MCF 10A (cell line): ENCODE measurements around the gene MED1. TPM values are rescaled to one million over a fixed set of nuclear protein-coding genes. Genes with fewer than 3 reads are reported as not detected.
"Not testable (repeated sequence)": the region's sequence is repeated elsewhere in the genome, so short reads cannot be mapped to it uniquely, and the experiment has no call there.

ENCODE experiments used
- BruUV-seq: library from RNA; stranded (reverse); fragments of 400-500 nt; replicated peaks from 2 replicates; lab custom pipeline; 2021; lab: Mats Ljungman, UMichigan
- CTCF ChIA-PET: fragments of 300-600 bp; sonication (Branson Sonifier 250); formaldehyde crosslinking; extraction: SDS; loops from one replicate; lab custom pipeline; 2021; ENCODE audit warnings: antibody characterized with exemption, inconsistent platforms; lab: Yijun Ruan, JAX
- POLR2A ChIA-PET: fragments of 300-600, 350-650 bp; sonication (Branson Sonifier 250); formaldehyde crosslinking; extraction: SDS; loops from one replicate; lab custom pipeline; 2020; ENCODE audit warnings: antibody characterized with exemption, inconsistent platforms; lab: Yijun Ruan, JAX
- DNase-seq: peaks from one replicate; pipeline ENCODE4 v3.0.0-alpha.2; 2018; ENCODE audit not compliant: unreplicated experiment
- H3K27ac Mint-ChIP-seq: one replicate; pipeline ENCODE4 v1.8.0; 2022; ENCODE audit warnings: mild to moderate bottlenecking, low read depth, mixed read lengths; ENCODE audit not compliant: unreplicated experiment
- H3K27me3 Mint-ChIP-seq: one replicate; pipeline ENCODE4 v1.8.0; 2022; ENCODE audit warnings: mixed read lengths; ENCODE audit not compliant: insufficient read depth, unreplicated experiment
- H3K36me3 Mint-ChIP-seq: one replicate; pipeline ENCODE4 v1.8.0; 2022; ENCODE audit warnings: mild to moderate bottlenecking, moderate library complexity, mixed read lengths; ENCODE audit not compliant: insufficient read depth, unreplicated experiment
- H3K4me1 Mint-ChIP-seq: one replicate; pipeline ENCODE4 v1.8.0; 2022; ENCODE audit warnings: mixed read lengths; ENCODE audit not compliant: insufficient read depth, unreplicated experiment
- H3K4me3 Mint-ChIP-seq: one replicate; pipeline ENCODE4 v1.8.0; 2022; ENCODE audit warnings: mild to moderate bottlenecking, moderate library complexity, mixed read lengths; ENCODE audit not compliant: unreplicated experiment
- H3K9me3 Mint-ChIP-seq: one replicate; pipeline ENCODE4 v1.8.0; 2022; ENCODE audit warnings: mixed read lengths; ENCODE audit not compliant: unreplicated experiment
- intact Hi-C: fragments of 100-400 bp; cut with micrococcal nuclease; formaldehyde crosslinking; loops from 2 replicates; pipeline ENCODE4 v1.14.1; 2022
- total RNA-seq: library from RNA; stranded (reverse); gene quantifications from 2 replicates; pipeline ENCODE4 v1.2.3, GENCODE V29; 2022
- TF ChIP-seq, protein P1 (sequence below): fragments of 200-600 bp; IDR thresholded peaks from one replicate; pipeline ENCODE4 v1.8.0; 2022; ENCODE audit warnings: antibody characterized with exemption, mild to moderate bottlenecking; ENCODE audit not compliant: unreplicated experiment

The MED1 gene
- total RNA-seq, 1 experiment from 2014 or later = 59.0 TPM

GRCh38 chr17:39447561-39447960 lies 3.5 kb downstream of the MED1 start:
- DNase-seq = no peak
- H3K27me3 Mint-ChIP-seq = no peaks in the 10 kb centered on the region
- no peaks in the 10 kb centered on the region for H3K4me1 Mint-ChIP-seq
- H3K36me3 Mint-ChIP-seq = peaks cover 80% of the 10 kb centered on the region
- ChIA-PET CTCF (interaction anchor here (0.6 to 1.2 kb wide), 5 partner anchors 15 to 125 kb away, joined by 3 to 4 read pairs (median 3); no protein-coding TSS in a partner anchor), POLR2A (interaction anchor here (1.8 kb wide), 1 partner anchor 14 kb away, joined by 6 read pairs; the partner anchor contains the start of gene CDK12)
- TF ChIP-seq, protein P1, sequence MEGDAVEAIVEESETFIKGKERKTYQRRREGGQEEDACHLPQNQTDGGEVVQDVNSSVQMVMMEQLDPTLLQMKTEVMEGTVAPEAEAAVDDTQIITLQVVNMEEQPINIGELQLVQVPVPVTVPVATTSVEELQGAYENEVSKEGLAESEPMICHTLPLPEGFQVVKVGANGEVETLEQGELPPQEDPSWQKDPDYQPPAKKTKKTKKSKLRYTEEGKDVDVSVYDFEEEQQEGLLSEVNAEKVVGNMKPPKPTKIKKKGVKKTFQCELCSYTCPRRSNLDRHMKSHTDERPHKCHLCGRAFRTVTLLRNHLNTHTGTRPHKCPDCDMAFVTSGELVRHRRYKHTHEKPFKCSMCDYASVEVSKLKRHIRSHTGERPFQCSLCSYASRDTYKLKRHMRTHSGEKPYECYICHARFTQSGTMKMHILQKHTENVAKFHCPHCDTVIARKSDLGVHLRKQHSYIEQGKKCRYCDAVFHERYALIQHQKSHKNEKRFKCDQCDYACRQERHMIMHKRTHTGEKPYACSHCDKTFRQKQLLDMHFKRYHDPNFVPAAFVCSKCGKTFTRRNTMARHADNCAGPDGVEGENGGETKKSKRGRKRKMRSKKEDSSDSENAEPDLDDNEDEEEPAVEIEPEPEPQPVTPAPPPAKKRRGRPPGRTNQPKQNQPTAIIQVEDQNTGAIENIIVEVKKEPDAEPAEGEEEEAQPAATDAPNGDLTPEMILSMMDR = no peak
- no peak overlapping the region for H3K4me3 Mint-ChIP-seq
- BruUV-seq = no TSS peak
- H3K9me3 Mint-ChIP-seq = no peaks in the 10 kb centered on the region
- intact Hi-C loops = no loop called here
- H3K27ac Mint-ChIP-seq = no peak overlapping the region

DNA sequence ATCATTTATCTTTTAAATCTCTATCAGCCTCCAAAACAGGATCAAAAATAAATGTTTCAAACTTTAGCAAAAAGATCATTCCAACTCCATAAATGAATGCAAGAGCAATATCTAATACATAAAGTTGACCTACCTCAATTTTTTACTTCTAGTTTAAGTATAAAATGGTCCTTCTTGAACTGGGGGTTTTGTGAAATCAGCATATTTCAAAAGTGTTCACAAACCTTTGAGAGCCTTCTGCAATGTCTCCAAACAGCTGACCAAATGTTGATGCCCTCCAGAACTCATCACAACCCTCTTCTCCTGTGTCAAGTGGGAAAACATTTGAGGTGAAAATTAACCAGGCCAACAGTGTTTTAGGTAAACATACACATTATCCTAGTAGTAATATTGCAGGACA lies 7.7 kb downstream of the MED1 start:
- DNase-seq = no peak
- ChIA-PET CTCF (no interaction called here), POLR2A (no interaction called here)
- Mint-ChIP-seq H3K4me3 (no peak overlapping the region), H3K27ac (no peak overlapping the region), H3K4me1 (no peaks in the 10 kb centered on the region), H3K36me3 (peaks cover 100% of the 10 kb centered on the region), H3K27me3 (no peaks in the 10 kb centered on the region), H3K9me3 (no peaks in the 10 kb centered on the region)
- intact Hi-C loops = no loop called here
- no TSS peak for BruUV-seq
- TF ChIP-seq, protein P1 = no peak

DNA sequence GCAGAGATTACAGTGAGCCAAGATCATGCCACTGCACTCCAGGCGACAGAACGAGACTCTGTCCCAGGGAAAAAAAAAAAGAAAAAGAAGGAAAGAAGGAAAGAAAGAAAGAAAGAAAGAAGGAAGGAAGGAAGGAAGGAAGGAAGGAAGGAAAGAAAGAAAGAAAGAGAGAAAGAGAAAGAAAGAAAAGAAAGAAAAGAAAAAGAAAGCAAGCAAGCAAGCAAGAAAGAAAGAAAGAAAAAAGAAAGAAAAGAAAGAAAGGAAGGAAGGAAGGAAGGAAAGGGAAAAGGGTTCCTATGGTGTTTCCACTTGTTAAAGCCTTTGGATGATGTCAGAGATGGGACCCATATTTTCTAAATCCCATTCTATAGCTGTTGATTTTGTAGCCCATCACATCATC lies 11.2 kb downstream of the MED1 start:
- POLR2A ChIA-PET = interaction anchor here (2.0 to 2.4 kb wide), 2 partner anchors 11 to 21 kb away, joined by 8 to 9 read pairs; partner anchors contain the start of genes CDK12 and MED1
- DNase-seq, H3K27me3 Mint-ChIP-seq, intact Hi-C loops, BruUV-seq, CTCF ChIA-PET, H3K9me3 Mint-ChIP-seq, H3K4me3 Mint-ChIP-seq, H3K4me1 Mint-ChIP-seq, H3K27ac Mint-ChIP-seq: not testable (repeated sequence)
- H3K36me3 Mint-ChIP-seq = peaks cover 99% of the 10 kb centered on the region

GRCh38 chr17:39429600-39429999 lies 21.5 kb downstream of the MED1 start:
- Mint-ChIP-seq H3K27me3 (no peaks in the 10 kb centered on the region), H3K27ac (no peak overlapping the region), H3K4me3 (no peak overlapping the region), H3K36me3 (peaks cover 99% of the 10 kb centered on the region), H3K9me3 (no peaks in the 10 kb centered on the region), H3K4me1 (no peaks in the 10 kb centered on the region)
- intact Hi-C loops = no loop called here
- ChIA-PET CTCF (no interaction called here), POLR2A (interaction anchor here (0.6 kb wide), 1 partner anchor 45 kb away, joined by 3 read pairs; no protein-coding TSS in a partner anchor)
- no peak for DNase-seq
- TF ChIP-seq, protein P1 = no peak
- no TSS peak for BruUV-seq
